ENCODE results near the gene NDUFA3. TPM values are rescaled to one million over a fixed set of nuclear protein-coding genes. Genes with fewer than 3 reads are reported as not detected.

NDUFA3 gene
- total and polyA plus RNA-seq, 2 of the 13 experiments (the other 11 are each of a cell fraction or from before 2014, with no cell fraction given): 31.6 to 75.4 TPM

DNA sequence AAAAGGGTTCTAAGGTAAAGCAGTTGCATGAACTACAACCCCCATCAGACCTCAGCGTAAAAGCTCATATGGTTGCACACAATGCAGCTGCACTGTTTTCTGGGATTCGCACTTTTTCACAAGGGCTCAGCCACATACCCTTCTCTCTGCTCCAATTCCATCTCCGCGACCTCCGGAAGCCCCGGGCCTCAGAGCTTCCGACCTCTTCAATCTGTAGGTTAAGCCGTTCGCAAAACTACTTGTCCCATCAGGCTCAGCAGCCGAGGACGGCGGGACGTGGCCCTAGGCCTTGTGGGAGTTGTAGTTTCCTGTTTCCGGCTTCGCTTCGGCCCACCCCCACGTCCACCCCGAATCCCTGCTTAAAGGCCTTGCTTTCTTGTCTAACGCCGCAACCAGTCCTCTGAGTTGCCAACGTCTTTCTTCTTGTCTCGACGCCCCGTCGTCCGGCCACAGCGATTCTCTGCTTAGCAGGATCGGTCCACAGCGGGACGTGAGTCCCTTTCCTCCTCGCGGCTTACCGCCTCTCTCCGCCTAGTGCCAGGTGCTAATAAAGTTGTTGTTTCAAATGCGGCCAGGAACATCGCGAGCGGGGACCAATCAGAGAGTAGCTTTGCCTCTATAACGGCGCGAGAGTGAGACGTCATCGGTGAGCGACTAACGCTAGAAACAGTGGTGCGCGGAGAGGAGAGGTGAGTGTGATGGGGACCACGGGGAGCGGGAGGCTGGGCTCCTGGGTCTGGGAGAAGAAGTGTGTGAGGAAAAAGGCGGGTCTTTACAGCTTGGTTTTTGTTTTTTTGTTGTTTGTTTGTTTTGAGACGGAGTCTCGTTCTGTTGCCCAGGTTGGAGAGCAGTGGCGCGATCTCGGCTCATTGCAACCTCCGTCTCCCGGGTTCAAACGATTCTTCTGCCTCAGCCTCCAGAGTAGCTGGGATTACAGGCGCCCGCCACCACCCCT, 12.7 kb downstream of the NDUFA3 start, which contains the start of the genes PRPF31 and TFPT (continued):
- TF ChIP-seq AGO2 (optimal IDR thresholded peaks at IDR 0.05; ENCODE audit: low read depth, low read length): peak; percentile 67
- TF ChIP-seq, protein P1, sequence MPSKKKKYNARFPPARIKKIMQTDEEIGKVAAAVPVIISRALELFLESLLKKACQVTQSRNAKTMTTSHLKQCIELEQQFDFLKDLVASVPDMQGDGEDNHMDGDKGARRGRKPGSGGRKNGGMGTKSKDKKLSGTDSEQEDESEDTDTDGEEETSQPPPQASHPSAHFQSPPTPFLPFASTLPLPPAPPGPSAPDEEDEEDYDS (CRISPR knock-in tag; IDR thresholded peaks at IDR 0.05): peak; percentile 55; the same call in 1 of the 2 replicates
- no peak for TF ChIP-seq HMGA1 (CRISPR knock-in tag; conservative IDR thresholded peaks at IDR 0.05)
- TF ChIP-seq ETV5 (CRISPR knock-in tag; IDR thresholded peaks at IDR 0.05; ENCODE audit: borderline replicate concordance): peak; percentile 46; the same call in 1 of the 2 replicates
- no peak for TF ChIP-seq SMYD3 (CRISPR knock-in tag; IDR thresholded peaks at IDR 0.05)
- TF ChIP-seq, protein P2, sequence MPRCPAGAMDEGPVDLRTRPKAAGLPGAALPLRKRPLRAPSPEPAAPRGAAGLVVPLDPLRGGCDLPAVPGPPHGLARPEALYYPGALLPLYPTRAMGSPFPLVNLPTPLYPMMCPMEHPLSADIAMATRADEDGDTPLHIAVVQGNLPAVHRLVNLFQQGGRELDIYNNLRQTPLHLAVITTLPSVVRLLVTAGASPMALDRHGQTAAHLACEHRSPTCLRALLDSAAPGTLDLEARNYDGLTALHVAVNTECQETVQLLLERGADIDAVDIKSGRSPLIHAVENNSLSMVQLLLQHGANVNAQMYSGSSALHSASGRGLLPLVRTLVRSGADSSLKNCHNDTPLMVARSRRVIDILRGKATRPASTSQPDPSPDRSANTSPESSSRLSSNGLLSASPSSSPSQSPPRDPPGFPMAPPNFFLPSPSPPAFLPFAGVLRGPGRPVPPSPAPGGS (CRISPR knock-in tag; IDR thresholded peaks at IDR 0.05): no peak
- no peak for TF ChIP-seq NR3C1 (CRISPR knock-in tag; IDR thresholded peaks at IDR 0.05)
- TF ChIP-seq SCMH1 (CRISPR knock-in tag; IDR thresholded peaks at IDR 0.05; ENCODE audit: borderline replicate concordance): no peak
- no peak for TF ChIP-seq SMAD9 (CRISPR knock-in tag; IDR thresholded peaks at IDR 0.05)
- peak; percentile 39 for TF ChIP-seq HOXA5 (CRISPR knock-in tag; IDR thresholded peaks at IDR 0.05)
- TF ChIP-seq, protein P3, sequence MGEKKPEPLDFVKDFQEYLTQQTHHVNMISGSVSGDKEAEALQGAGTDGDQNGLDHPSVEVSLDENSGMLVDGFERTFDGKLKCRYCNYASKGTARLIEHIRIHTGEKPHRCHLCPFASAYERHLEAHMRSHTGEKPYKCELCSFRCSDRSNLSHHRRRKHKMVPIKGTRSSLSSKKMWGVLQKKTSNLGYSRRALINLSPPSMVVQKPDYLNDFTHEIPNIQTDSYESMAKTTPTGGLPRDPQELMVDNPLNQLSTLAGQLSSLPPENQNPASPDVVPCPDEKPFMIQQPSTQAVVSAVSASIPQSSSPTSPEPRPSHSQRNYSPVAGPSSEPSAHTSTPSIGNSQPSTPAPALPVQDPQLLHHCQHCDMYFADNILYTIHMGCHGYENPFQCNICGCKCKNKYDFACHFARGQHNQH (CRISPR knock-in tag; IDR thresholded peaks at IDR 0.05): peak; percentile 54; the same call in 1 of the 2 replicates
- TF ChIP-seq MATR3 (CRISPR knock-in tag; IDR thresholded peaks at IDR 0.05): no peak
- no peak for TF ChIP-seq ZNF530 (CRISPR knock-in tag; IDR thresholded peaks at IDR 0.05; ENCODE audit: low read depth)
- TF ChIP-seq ZZZ3 (CRISPR knock-in tag; IDR thresholded peaks at IDR 0.05; ENCODE audit: borderline replicate concordance): peak; percentile 98
- peak; percentile 28 for TF ChIP-seq ZEB1 (IDR thresholded peaks at IDR 0.05; ENCODE audit: insufficient replicate concordance, low read depth)
- TF ChIP-seq JUNB (CRISPR knock-in tag; IDR thresholded peaks at IDR 0.05; ENCODE audit: borderline replicate concordance): peak; percentile 44; the same call in 1 of the 2 replicates
- no peak for TF ChIP-seq CENPT (CRISPR knock-in tag; IDR thresholded peaks at IDR 0.05; ENCODE audit: low read depth)
- TF ChIP-seq, protein P4, sequence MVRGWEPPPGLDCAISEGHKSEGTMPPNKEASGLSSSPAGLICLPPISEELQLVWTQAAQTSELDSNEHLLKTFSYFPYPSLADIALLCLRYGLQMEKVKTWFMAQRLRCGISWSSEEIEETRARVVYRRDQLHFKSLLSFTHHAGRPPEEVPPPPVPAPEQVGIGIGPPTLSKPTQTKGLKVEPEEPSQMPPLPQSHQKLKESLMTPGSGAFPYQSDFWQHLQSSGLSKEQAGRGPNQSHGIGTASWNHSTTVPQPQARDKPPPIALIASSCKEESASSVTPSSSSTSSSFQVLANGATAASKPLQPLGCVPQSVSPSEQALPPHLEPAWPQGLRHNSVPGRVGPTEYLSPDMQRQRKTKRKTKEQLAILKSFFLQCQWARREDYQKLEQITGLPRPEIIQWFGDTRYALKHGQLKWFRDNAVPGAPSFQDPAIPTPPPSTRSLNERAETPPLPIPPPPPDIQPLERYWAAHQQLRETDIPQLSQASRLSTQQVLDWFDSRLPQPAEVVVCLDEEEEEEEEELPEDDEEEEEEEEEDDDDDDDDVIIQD (CRISPR knock-in tag; IDR thresholded peaks at IDR 0.05; ENCODE audit: low read depth): peak; percentile 43; the same call in 1 of the 2 replicates
- TF ChIP-seq NCOR1 (IDR thresholded peaks at IDR 0.05; ENCODE audit: borderline replicate concordance, low read length): no peak
- peak; percentile 55; the same call in 1 of the 2 replicates for TF ChIP-seq RFX5 (IDR thresholded peaks at IDR 0.05; ENCODE audit: low read depth, low read length)
- peak; percentile 82; the same call in 1 of the 2 replicates for TF ChIP-seq ZNF614 (CRISPR knock-in tag; IDR thresholded peaks at IDR 0.05; ENCODE audit: borderline replicate concordance)
- TF ChIP-seq, protein P5, sequence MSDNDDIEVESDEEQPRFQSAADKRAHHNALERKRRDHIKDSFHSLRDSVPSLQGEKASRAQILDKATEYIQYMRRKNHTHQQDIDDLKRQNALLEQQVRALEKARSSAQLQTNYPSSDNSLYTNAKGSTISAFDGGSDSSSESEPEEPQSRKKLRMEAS (IDR thresholded peaks at IDR 0.05): peak; percentile 89
